Esophagus squamous epithelium (tissue), 4 donors: ENCODE measurements around the gene TRIM69.

Experiments used
- CTCF ChIP-seq, 6 experiments: fragments of 450-650 bp in 4 of 6; fragments of 200-600 bp in 2 of 6; sonication (generic) in 2 of 6; IDR thresholded peaks; one replicate each; pipeline ENCODE4 v1.5.1; 2016 to 2019; ENCODE audit warnings: antibody characterized with exemption in 6 of 6, mild to moderate bottlenecking in 4 of 6, moderate library complexity in 4 of 6
- POLR2A ChIP-seq, 4 donors: fragments of 450-650 bp; IDR thresholded peaks; one replicate each; pipeline ENCODE4 v1.6.1; 2017; ENCODE audit warnings: antibody characterized with exemption in 4 of 4, mild to moderate bottlenecking in 4 of 4, moderate library complexity in 3 of 4

- TF ChIP-seq POLR2A (IDR thresholded peaks at IDR 0.05): no peak
- no peak for TF ChIP-seq CTCF (IDR thresholded peaks at IDR 0.05)
Measured at GRCh38 chr15:44715797-44716334, 20.5 kb upstream of the TRIM69 start.
